ENCODE measurements around the gene MARCO. TPM values are rescaled to one million over a fixed set of nuclear protein-coding genes. Genes with fewer than 3 reads are reported as not detected.

Gene MARCO
- total and polyA plus RNA-seq, 10 of the 15 experiments (the other 5 are each of a cell fraction or from before 2014, with no cell fraction given), result 0.13 to 0.67 (median 0.32) TPM; not detected in 5

DNA sequence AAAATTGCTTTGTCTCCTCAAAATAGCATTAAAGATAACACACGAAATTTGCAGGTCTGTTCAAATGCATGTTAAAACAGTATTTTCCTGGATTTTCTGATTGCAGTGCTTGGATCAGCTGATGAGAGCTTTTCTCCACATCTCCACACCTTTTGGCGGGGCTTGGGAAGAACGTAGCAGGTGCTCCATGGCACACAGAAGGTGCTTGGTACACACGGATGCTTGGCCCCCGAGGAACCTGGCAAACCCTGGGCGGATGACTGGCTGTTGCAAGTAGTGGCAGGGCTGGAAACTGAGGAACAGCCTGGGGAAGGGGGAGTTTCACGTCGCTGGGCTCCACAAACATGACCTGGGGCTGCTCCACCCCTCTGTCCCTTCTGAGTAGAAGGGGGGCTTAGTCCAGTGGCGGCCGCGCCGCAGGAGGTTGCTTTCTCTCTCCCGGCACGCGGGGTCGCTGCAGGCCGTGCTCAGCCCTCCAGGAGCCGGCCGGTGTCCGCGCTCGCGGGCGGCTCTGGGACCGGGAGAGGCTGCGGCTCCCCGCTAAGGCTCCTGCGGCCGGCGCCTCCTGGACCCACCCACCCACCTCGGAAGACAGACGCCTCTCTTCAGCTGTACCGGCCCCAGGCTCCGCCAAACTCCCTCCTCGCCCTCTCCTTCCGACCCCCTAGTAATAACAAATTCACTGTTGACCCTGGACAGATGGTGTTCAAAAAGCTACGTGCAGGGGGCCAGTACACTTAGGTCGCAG, 69.3 kb downstream of the MARCO start (continued):
- no peak for TF ChIP-seq ZNF274 (IDR thresholded peaks at IDR 0.05; ENCODE audit: insufficient read depth, insufficient read length)

DNA sequence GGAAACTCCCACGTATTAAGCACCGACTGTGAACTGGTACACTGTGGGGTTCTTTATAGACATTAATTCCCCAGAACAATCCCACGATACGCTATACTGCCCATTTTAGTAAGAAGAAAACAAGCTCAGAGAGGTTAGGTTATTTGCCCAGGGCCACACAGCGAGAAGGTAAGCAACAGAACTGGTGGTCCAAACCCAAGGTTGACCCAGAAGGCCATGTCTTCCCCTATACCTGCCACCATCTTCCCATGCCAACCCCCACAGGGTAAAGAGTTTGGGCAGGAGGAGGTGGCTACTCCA, 69.9 kb downstream of the MARCO start:
- peaks cover 8 to 11% of the 10 kb centered on the region in 2 experiments for H3K27me3 ChIP-seq (replicated peaks in 1 of 2; ENCODE audit: control insufficient read depth in 2 of 2, insufficient read depth in 2 of 2, low read length in 1 of 2)
- 30% methylated on average over 5 of the region's 5 CpGs for WGBS (ENCODE audit: insufficient coverage, insufficient replicate concordance, low lambda C conversion rate, missing lambda C conversion rate)
- H4K20me1 ChIP-seq (ENCODE audit: control insufficient read depth, insufficient read depth), result no peaks in the 10 kb centered on the region
- intact Hi-C loops (cut with micrococcal nuclease; ENCODE audit: unreplicated experiment) (loop anchor here (10.0 kb wide), 1 partner anchor 127 kb away; no protein-coding TSS in a partner anchor), in situ Hi-C loops (cut with MboI) (no loop called here)
- FAIRE-seq (no peak), DNase-seq (ENCODE audit: low read depth, low spot score) (no peak), ATAC-seq (no peak)
- H3K36me3 ChIP-seq (ENCODE audit: control insufficient read depth in 2 of 2, insufficient read depth in 2 of 2, low read length in 1 of 2), result no peaks in the 10 kb centered on the region
- H3K4me2 ChIP-seq (ENCODE audit: control insufficient read depth, insufficient read depth), result no peak overlapping the region
- no peak overlapping the region for H3K27ac ChIP-seq (ENCODE audit: control insufficient read depth, insufficient read depth)
- H3K79me2 ChIP-seq (ENCODE audit: control insufficient read depth, insufficient read depth, low read length), result no peaks in the 10 kb centered on the region
- H3K4me1 ChIP-seq (ENCODE audit: control insufficient read depth, insufficient read depth, low read length), result no peaks in the 10 kb centered on the region
- ChIA-PET SMC1A (ENCODE audit: uncharacterized antibody, unreplicated experiment) (no interaction called here), RAD21 (ENCODE audit: unreplicated experiment) (no interaction called here), POLR2A (no interaction called here), CTCF (no interaction called here)
- no peak for TF ChIP-seq EP300 (IDR thresholded peaks at IDR 0.05; ENCODE audit: borderline replicate concordance in 1 of 2, control insufficient read depth in 1 of 2, low read depth in 2 of 2, low read length in 2 of 2)
- TF ChIP-seq IKZF2 (IDR thresholded peaks at IDR 0.05), result no peak
- no peak for TF ChIP-seq NBN (IDR thresholded peaks at IDR 0.05)
- TF ChIP-seq, protein P1, sequence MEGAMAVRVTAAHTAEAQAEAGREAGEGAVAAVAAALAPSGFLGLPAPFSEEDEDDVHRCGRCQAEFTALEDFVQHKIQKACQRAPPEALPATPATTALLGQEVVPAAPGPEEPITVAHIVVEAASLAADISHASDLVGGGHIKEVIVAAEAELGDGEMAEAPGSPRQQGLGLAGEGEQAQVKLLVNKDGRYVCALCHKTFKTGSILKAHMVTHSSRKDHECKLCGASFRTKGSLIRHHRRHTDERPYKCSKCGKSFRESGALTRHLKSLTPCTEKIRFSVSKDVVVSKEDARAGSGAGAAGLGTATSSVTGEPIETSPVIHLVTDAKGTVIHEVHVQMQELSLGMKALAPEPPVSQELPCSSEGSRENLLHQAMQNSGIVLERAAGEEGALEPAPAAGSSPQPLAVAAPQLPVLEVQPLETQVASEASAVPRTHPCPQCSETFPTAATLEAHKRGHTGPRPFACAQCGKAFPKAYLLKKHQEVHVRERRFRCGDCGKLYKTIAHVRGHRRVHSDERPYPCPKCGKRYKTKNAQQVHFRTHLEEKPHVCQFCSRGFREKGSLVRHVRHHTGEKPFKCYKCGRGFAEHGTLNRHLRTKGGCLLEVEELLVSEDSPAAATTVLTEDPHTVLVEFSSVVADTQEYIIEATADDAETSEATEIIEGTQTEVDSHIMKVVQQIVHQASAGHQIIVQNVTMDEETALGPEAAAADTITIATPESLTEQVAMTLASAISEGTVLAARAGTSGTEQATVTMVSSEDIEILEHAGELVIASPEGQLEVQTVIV (IDR thresholded peaks at IDR 0.05; ENCODE audit: borderline replicate concordance, partially characterized antibody), result no peak
- TF ChIP-seq, protein P2, sequence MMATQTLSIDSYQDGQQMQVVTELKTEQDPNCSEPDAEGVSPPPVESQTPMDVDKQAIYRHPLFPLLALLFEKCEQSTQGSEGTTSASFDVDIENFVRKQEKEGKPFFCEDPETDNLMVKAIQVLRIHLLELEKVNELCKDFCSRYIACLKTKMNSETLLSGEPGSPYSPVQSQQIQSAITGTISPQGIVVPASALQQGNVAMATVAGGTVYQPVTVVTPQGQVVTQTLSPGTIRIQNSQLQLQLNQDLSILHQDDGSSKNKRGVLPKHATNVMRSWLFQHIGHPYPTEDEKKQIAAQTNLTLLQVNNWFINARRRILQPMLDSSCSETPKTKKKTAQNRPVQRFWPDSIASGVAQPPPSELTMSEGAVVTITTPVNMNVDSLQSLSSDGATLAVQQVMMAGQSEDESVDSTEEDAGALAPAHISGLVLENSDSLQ (IDR thresholded peaks at IDR 0.05), result no peak
- TF ChIP-seq, protein P3, sequence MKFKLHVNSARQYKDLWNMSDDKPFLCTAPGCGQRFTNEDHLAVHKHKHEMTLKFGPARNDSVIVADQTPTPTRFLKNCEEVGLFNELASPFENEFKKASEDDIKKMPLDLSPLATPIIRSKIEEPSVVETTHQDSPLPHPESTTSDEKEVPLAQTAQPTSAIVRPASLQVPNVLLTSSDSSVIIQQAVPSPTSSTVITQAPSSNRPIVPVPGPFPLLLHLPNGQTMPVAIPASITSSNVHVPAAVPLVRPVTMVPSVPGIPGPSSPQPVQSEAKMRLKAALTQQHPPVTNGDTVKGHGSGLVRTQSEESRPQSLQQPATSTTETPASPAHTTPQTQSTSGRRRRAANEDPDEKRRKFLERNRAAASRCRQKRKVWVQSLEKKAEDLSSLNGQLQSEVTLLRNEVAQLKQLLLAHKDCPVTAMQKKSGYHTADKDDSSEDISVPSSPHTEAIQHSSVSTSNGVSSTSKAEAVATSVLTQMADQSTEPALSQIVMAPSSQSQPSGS (IDR thresholded peaks at IDR 0.05; ENCODE audit: low read length), result no peak
- no peak for TF ChIP-seq RFX5 (IDR thresholded peaks at IDR 0.05; ENCODE audit: low read depth, low read length)
- TF ChIP-seq, protein P4, sequence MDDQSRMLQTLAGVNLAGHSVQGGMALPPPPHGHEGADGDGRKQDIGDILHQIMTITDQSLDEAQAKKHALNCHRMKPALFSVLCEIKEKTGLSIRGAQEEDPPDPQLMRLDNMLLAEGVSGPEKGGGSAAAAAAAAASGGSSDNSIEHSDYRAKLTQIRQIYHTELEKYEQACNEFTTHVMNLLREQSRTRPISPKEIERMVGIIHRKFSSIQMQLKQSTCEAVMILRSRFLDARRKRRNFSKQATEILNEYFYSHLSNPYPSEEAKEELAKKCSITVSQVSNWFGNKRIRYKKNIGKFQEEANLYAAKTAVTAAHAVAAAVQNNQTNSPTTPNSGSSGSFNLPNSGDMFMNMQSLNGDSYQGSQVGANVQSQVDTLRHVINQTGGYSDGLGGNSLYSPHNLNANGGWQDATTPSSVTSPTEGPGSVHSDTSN (IDR thresholded peaks at IDR 0.05; ENCODE audit: insufficient replicate concordance, low read depth, low read length), result no peak
- H3K9ac ChIP-seq (ENCODE audit: control insufficient read depth, insufficient read depth, low read length), result no peak overlapping the region
- no peak overlapping the region for H3K4me3 ChIP-seq
- no peaks in the 10 kb centered on the region for H3K9me3 ChIP-seq (replicated peaks; ENCODE audit: control insufficient read depth, insufficient read depth, low read length)
- no TSS peak for BruUV-seq (replicated peaks)
- no peak overlapping the region for H2AFZ ChIP-seq (ENCODE audit: control insufficient read depth, low read depth, low read length)
